IPS-NIHi7 (cell line): ENCODE results near the gene KCNMA1.
"Not testable (repeated sequence)": the region's sequence is repeated elsewhere in the genome, so short reads cannot be mapped to it uniquely, and the experiment has no call there.

ENCODE experiments used
- DNase-seq: peaks from one replicate; pipeline ENCODE4 v3.0.0; 2012; ENCODE audit warnings: mixed read lengths; ENCODE audit errors: extremely low spot score

The KCNMA1 gene

GRCh38 chr10:77532068-77532467, 105.5 kb downstream of the KCNMA1 start:
- no peak for DNase-seq

DNA sequence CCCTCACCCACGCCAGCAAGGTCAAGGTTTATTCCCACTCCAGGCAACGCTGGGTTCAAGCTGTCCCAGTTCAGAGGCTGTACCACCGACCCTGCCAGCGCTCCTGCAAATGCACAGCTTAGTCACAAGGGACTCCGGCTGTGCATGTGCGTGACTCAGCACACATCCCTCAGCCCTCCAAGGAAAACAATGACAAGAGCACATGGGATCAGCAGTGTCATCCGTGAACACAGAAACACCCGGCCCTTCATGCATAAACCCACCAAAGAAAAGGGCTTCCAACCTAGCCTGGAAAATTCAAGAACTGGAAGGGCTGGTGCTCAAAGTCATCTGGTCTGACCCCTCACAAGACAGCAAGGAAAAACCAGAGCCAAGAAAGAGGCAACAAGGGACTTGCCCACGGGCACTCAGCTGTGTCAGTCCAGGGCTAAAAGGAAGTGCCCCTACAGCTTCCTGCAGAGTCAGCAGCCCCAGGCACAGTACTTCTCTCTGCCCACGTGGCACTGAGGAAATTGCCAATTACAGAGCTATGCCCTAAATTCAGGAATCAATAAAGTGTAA, 106.1 kb downstream of the KCNMA1 start:
- DNase-seq = no peak

DNA sequence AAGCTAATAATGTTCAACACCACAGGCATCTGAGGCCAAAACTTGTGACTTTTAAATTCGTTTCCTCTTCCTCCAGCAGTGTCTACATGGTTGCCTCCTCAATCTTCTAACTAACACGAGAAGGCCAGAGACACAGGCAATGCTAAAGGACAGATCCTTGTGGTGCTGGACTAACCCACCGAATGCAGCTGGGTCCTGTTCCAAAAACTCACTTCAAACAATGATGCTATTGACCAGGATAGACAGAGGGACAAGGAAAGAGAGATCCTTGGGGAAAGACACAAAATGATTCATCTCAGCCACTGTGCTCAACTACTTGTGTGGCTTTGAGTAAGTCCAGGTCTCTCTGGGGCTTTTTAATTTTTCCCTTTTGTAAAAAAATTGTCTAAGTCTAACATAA, 107.6 kb downstream of the KCNMA1 start:
- DNase-seq = no peak

DNA sequence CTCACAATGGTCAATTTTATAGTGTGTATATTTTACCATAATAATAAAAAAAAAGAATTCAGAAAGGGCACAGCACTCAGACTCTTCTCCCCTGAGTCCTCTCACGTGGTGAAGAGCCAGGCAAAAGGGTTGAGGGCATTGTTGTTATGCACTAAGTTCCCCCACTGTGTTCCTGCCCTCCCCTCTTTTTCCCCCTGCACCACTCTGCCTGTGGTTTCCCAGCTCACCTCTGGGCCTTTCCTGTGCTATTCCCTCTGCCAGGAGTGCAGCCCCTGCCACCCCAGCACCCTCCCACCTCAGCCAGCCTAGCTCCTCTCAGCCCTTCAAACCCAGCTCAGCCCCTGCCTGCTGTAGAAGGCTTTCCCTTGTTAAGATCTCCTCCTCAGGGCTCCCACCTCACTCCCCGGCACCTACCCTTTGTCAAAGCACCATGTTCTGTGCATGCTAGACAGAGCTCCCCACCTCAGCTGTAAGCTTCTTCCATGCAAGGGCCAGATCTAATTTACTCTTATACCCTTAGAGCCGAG, 108.5 kb downstream of the KCNMA1 start:
- no peak for DNase-seq

- DNase-seq = no peak
Observed at GRCh38 chr10:77527839-77528238, 109.8 kb downstream of the KCNMA1 start.

DNA sequence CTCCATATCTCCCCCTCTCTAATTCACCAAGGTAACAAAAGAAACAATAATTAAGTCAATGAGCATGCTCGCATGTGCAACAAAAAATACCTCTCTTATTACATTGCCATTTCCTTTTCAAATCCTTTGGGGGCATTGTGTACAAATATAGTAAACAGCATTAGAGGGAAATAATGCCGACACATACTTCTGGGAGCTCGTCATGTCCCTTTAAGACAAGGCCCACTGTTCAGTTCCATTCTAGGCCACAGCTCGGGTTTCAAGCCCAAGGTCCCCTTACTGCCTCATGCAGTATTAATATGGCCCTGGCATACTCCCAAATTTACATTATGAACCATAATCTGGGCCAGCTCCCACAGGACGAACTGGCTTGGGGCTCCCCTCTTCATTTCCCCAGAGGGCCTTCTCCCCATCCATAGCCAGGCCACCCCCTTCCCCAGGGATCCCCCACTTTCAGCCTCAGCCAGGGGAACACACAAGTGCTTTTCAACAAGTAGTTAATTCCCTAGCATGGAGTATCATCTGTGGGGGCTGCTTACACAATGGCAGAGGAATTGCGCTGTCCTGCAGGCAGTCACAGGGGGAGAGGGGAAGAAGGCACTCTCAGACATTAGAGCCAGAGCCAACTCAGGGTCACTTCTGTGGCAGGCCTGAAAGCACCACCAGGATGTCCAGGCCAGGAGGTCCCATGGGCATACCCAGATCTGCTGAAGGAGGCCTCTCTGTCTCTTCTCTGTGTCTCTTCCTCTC, 110.6 kb downstream of the KCNMA1 start:
- DNase-seq = no peak

GRCh38 chr10:77524281-77524711, 113.3 kb downstream of the KCNMA1 start:
- DNase-seq = no peak

DNA sequence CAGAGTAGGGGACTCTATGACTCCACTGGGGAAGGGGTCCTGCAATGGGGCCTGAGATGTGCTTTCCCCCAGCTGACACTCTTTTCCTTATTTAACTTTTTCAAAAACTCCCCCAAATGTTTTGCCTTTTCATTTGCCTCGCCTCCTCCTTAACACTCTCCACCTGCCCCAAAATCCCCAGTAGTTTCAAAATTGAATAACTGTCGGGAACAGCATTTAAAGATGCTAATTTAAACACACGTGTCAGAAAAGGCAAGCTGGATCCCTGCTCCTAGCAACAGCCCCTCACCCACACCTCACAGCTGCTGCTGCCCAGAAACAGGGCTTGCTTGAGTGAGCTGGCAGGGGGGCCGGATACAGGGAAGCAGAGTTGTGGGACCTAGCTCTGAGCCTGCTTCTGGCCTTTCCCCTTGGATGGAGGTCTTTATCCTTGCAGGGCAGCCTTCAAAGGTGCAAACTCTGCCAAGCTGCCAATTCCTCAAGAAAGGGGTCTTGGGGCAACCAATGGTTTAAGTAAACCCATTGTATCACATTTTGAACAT, 115.3 kb downstream of the KCNMA1 start:
- no peak for DNase-seq

DNA sequence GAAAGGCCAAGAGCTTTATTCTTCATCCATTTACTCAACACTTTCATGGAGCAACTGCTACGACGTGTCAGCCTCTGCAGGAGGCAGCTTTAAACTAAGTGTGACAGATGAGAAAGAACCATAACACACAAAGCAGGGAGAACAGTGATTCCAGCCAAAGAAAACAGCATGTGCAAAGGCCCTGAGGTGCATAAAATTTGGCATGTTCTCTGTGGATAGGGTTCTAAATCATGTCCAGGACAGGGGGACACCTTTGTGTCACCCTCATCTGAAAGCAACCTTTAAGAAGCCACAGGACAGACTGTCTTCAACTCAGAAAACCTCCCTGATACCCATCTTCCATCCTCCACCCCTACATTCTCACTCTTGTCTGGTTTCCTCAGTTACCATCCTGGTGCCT, 116.6 kb downstream of the KCNMA1 start:
- DNase-seq = no peak

- DNase-seq = no peak
Observed at GRCh38 chr10:77520290-77520689, 117.3 kb downstream of the KCNMA1 start.

DNA sequence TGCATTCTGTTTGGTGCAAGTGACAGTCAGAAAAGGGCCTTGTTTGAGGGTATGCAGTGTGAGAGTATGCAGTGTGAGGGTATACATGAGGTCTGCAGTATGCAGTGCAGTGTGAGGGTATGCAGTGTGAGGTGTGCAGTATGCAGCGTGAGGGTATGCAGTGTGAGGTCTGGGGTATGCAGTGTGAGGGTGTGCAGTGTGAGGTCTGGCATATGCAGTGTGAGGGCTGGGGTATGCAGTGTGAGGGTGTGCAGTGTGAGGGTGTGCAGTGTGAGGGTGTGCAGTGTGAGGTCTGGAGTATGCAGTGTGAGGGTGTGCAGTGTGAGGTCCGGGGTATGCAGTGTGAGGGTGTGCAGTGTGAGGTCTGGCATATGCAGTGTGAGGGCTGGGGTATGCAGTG, 117.8 kb downstream of the KCNMA1 start:
- not testable (repeated sequence) for DNase-seq

DNA sequence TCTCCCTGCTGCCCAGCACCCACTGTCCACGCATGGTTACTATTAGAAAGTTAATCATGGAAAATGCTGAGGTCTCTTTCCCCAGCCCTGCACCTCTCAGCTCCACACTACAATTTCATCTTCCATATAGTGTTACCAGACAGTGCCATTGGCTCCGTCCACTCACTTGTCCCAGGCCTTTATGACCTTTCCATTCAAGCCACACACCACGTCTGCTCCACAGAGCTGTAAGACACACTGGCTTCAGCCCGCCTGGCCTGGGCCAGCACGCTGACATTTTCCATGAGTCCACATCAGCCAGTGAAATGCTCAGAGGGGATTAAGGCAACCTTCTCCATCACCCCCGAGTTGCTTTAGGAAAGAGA, 118.7 kb downstream of the KCNMA1 start:
- no peak for DNase-seq

DNA sequence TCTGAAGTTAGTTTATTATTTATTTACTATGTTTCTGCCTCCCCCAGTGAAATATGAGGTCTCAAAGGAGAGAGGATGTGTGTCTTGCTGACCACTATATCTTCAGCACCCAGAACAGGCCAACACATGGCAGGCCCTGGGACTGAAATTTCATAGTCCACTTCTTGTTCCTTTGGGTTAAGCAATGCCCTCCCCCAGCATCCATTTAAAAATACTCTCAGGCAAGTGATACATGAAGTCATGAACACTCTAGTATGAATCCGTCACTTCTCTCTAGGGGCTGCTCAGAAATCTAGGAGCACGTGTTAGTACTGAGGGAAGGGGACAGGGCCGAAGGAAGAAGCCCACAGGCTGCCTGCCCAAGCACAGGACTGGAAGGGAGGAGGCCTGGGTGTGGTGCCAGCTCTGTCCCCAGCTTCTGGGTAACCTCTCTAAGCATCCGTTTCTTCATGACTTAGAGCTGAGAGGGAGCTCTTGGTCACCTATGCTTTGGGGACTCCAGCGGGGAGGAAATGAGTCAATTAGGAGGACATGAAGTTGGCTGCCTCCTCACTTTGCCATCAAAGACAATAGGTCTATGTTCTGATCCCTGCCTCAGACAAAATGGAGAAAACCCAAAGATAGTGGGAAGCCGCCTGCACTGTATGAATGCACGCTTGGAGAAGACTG, 119.2 kb downstream of the KCNMA1 start:
- DNase-seq = no peak

GRCh38 chr10:77516575-77516974, 121.0 kb downstream of the KCNMA1 start:
- no peak for DNase-seq

DNA sequence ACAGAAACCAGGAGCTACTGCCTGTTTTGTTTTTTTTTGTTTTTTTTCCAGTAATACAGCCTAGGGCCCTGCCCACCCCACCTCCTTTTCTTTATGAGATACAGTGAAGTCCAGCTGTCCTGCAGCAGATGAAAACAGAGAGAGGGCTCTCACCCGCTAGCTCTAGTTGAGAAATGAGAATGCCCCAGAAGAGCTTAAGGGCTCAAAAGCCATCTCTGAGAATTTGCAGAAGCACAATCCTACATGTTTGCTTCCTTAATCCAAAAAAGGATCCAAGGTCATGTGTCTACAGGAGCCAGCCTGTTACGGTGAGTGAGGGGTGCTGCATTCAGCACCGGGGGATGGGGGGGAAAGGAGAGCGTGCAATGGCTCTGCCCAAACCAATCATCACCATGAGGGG, 122.7 kb downstream of the KCNMA1 start:
- no peak for DNase-seq

DNA sequence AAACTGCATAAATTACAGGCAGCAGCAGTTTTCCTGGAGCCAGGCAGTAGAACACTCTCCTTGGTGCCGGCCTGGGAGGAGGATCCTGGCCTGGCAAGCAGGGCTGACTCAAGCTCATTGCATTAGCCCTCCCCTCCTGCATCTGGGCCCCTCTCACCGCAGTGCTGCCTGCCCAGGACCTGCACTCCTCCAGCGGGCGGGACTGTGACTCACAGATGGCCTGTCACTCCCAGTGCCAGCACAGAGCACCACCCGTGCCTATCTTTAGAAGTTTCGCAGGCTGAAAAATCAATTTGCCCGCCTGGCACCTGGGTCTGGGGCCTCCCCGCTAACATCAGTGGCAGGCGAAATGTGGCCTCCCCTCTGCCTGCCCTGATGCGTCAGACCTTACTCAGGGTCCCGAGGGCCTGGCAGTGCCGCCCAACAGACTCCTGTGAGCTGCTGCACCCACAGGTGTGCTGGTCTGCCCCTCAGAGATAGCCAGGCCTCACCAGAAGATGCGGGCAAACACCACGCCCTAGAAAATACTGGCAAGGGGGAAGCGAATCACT, 123.8 kb downstream of the KCNMA1 start:
- peak; percentile 57 for DNase-seq

GRCh38 chr10:77513220-77513619, 124.4 kb downstream of the KCNMA1 start:
- no peak for DNase-seq

DNA sequence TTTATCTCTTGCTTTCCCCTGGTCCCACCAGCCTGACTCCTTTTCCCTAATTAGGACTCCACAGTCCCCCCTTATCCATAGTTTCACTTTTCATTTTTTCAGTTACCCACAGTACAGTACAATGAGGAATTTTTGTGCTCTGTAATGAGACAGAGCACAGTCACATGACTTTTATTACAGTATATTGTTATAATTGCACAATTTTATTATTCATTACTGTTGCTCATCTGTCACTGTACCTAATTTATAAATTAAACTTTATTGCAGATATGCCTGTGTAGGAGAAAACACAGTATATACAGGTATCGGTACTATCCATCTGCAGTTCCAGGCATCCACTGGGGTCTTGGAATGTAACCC, 125.4 kb downstream of the KCNMA1 start:
- DNase-seq = no peak

- no peak for DNase-seq
Observed at GRCh38 chr10:77511498-77512218, 126.0 kb downstream of the KCNMA1 start.

GRCh38 chr10:77510695-77511094, 126.9 kb downstream of the KCNMA1 start:
- no peak for DNase-seq

- DNase-seq = no peak
Observed at GRCh38 chr10:77510294-77510693, 127.3 kb downstream of the KCNMA1 start.

DNA sequence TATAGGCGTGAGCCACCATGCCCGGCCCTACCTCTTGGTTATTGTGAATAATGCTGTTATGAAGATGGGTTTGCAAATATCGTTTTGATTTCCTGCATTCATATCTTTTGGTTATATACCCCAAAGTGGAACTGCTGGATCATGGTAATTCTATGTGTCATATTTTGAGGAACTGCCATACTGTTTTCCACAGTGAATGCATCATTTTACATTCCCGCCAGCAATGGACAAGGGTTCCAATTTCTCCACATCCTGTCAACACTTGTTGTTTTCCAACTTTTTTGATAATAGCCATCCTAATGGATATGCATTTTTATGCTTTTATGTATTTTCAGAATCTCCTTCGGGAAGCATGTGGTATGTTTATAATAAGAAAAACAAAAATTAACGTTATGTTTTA, 128.2 kb downstream of the KCNMA1 start:
- no peak for DNase-seq
